ENCODE data around the gene SH3GL1.

- TF ChIP-seq CTCF (IDR thresholded peaks at IDR 0.05 in 2 of 3, conservative IDR thresholded peaks at IDR 0.05 in 1 of 3; ENCODE audit: control insufficient read depth in 2 of 3, extremely low read depth in 1 of 3, insufficient read depth in 1 of 3, low read depth in 3 of 3, low read length in 3 of 3) (no peak), ESRRA (IDR thresholded peaks at IDR 0.05; ENCODE audit: low read length) (no peak), HDAC2 (IDR thresholded peaks at IDR 0.05) (no peak), TARDBP (IDR thresholded peaks at IDR 0.05; ENCODE audit: borderline replicate concordance) (no peak), EZH2 (IDR thresholded peaks at IDR 0.05; ENCODE audit: borderline replicate concordance, control insufficient read depth, low read depth, low read length) (no peak), SRF (IDR thresholded peaks at IDR 0.05; ENCODE audit: low read depth in 2 of 2, low read length in 2 of 2) (no peak)
Observed at GRCh38 chr19:4380254-4380727, 20.1 kb downstream of the SH3GL1 start.
